DND-41 (cell line): ENCODE measurements around the gene CDC16.

Source experiments
- ATAC-seq: fragments of 200-7000 bp; cut with Tn5 transposase; 3 replicates; pipeline ENCODE4 v1.9.1; 2021; ENCODE audit warnings: low read depth; ENCODE audit not compliant: insufficient read depth
- DNase-seq: peaks from one replicate; pipeline ENCODE4 v3.0.0-alpha.2; 2020
- H2AFZ ChIP-seq: 2 replicates; pipeline ENCODE4 v1.6.0; 2012; ENCODE audit warnings: low read depth, low read length
- H3K27ac ChIP-seq: 2 replicates; pipeline ENCODE4 v1.5.1; 2012; ENCODE audit warnings: low read length, inconsistent platforms
- H3K27me3 ChIP-seq: fragments of 200-600 bp; sonication (generic); 2 replicates; pipeline ENCODE4 v1.6.0; 2012; ENCODE audit warnings: low read length, mild to moderate bottlenecking, inconsistent platforms; ENCODE audit not compliant: insufficient read depth, poor library complexity
- H3K36me3 ChIP-seq: 2 replicates; pipeline ENCODE4 v1.5.1; 2012; ENCODE audit warnings: low read length, inconsistent platforms; ENCODE audit not compliant: insufficient read depth
- H3K4me1 ChIP-seq: 2 replicates; pipeline ENCODE4 v1.5.1; 2012; ENCODE audit warnings: mild to moderate bottlenecking, low read length; ENCODE audit not compliant: insufficient read depth
- H3K4me2 ChIP-seq: 2 replicates; pipeline ENCODE4 v1.6.0; 2012; ENCODE audit warnings: mild to moderate bottlenecking, moderate library complexity, low read length, inconsistent platforms; ENCODE audit not compliant: insufficient read depth
- H3K4me3 ChIP-seq, 2 experiments: fragments of 200-600 bp in 1 of 2; shearing (Covaris generic) in 1 of 2; 2 replicates each; pipeline ENCODE4 v1.5.1; 2012 to 2016; ENCODE audit warnings: inconsistent platforms in 2 of 2, low read length in 2 of 2, mild to moderate bottlenecking in 2 of 2, low read depth in 1 of 2, moderate library complexity in 1 of 2
- H3K79me2 ChIP-seq: 2 replicates; pipeline ENCODE4 v1.6.0; 2012; ENCODE audit warnings: low read length, inconsistent platforms; ENCODE audit not compliant: insufficient read depth
- H3K9ac ChIP-seq: 2 replicates; pipeline ENCODE4 v1.6.0; 2012; ENCODE audit warnings: low read depth, mild to moderate bottlenecking, inconsistent platforms, low read length, moderate library complexity
- H3K9me3 ChIP-seq: 2 replicates; pipeline ENCODE4 v1.5.1; 2012; ENCODE audit warnings: low read length, moderate library complexity, mild to moderate bottlenecking, inconsistent platforms; ENCODE audit not compliant: insufficient read depth, severe bottlenecking
- H4K20me1 ChIP-seq: 2 replicates; pipeline ENCODE4 v1.6.0; 2012; ENCODE audit warnings: low read length; ENCODE audit not compliant: insufficient read depth
- EZH2 ChIP-seq: IDR thresholded peaks from 3 replicates; pipeline ENCODE4 v1.6.1; 2012; ENCODE audit warnings: borderline replicate concordance, low read depth, mild to moderate bottlenecking, moderate library complexity, low read length, inconsistent platforms; ENCODE audit not compliant: severe bottlenecking
- TF ChIP-seq, protein P1 (sequence below): IDR thresholded peaks from 2 replicates; pipeline ENCODE4 v1.5.1; 2012; ENCODE audit warnings: borderline replicate concordance, low read length, moderate library complexity, mild to moderate bottlenecking; ENCODE audit not compliant: poor library complexity, severe bottlenecking; ENCODE audit errors: extremely low read depth

CDC16 gene

DNA sequence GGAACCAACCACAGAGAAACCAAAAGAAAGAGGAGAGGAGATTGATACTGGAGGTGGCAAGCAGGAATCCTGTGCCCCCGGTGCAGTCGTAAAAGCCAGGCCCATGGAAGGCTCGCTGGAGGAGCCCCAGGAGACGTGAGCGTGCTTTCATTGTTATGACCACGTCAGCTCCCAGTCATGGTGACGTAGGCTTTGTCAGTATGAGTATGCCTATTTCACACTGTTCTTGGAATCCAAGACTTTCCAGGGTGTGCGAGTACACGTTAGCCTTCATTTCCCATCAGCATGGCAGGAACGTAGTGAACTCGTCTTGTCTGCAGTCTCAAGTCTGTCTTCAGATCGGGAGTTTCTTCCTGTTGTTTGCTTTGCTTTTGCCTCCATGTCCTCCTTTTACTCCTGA, 64.2 kb downstream of the CDC16 start:
- Histone ChIP-seq H3K9ac (no peak overlapping the region), H2AFZ (no peak overlapping the region), H3K9me3 (no peaks in the 10 kb centered on the region), H3K4me1 (no peaks in the 10 kb centered on the region), H3K27me3 (no peaks in the 10 kb centered on the region), H3K27ac (no peak overlapping the region), H3K4me2 (no peak overlapping the region), H3K4me3 (no peak overlapping the region), H3K36me3 (peaks cover 67% of the 10 kb centered on the region), H4K20me1 (peaks cover 4% of the 10 kb centered on the region; the same call in 1 of the 2 replicates), H3K79me2 (peaks cover 3% of the 10 kb centered on the region)
- no peak for DNase-seq
- TF ChIP-seq, protein P1, sequence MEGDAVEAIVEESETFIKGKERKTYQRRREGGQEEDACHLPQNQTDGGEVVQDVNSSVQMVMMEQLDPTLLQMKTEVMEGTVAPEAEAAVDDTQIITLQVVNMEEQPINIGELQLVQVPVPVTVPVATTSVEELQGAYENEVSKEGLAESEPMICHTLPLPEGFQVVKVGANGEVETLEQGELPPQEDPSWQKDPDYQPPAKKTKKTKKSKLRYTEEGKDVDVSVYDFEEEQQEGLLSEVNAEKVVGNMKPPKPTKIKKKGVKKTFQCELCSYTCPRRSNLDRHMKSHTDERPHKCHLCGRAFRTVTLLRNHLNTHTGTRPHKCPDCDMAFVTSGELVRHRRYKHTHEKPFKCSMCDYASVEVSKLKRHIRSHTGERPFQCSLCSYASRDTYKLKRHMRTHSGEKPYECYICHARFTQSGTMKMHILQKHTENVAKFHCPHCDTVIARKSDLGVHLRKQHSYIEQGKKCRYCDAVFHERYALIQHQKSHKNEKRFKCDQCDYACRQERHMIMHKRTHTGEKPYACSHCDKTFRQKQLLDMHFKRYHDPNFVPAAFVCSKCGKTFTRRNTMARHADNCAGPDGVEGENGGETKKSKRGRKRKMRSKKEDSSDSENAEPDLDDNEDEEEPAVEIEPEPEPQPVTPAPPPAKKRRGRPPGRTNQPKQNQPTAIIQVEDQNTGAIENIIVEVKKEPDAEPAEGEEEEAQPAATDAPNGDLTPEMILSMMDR, result no peak
- TF ChIP-seq EZH2, result no peak
- no peak for ATAC-seq

DNA sequence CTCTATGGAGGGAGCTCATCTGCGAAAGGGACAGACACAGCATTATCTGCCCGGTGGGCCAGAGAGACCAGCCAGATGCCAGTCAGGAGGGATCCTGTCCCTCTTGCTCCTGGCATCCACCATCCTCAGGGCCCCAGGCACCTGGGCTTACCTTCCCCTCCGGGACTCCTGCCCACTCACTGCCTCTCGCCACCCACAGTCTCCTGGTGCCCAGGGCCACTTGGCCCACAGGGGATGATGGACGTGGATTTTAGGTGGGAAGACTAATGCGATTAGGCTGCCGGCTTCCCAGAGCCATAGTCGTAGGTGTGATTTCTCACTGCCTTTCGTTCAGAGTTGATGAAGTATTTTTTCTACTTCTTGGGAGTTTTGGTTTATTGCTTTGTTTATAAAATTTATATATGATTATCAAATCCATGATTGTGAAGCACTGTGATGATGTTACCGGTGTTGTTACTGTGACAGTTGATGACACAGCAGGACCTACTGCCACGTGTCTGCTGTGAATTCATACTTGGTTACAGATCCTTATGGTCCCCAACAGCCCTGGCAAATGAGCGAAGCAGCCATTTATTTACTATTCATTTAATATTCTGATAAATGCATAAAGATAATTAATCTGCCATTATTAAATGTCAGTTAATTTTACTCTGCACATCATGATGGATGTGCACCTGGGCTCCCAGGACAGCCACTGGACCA, 65.1 kb downstream of the CDC16 start:
- no peak overlapping the region for H3K9ac ChIP-seq
- H3K36me3 ChIP-seq, result peaks cover 73% of the 10 kb centered on the region
- TF ChIP-seq, protein P1, result no peak
- no peak for TF ChIP-seq EZH2
- H2AFZ ChIP-seq, result no peak overlapping the region
- peaks cover 3% of the 10 kb centered on the region; the same call in 1 of the 2 replicates for H3K79me2 ChIP-seq
- no peak for ATAC-seq
- no peak for DNase-seq
- H3K27me3 ChIP-seq, result no peaks in the 10 kb centered on the region
- no peak overlapping the region for H3K4me2 ChIP-seq
- H3K9me3 ChIP-seq, result no peaks in the 10 kb centered on the region
- no peak overlapping the region for H3K4me3 ChIP-seq
- no peaks in the 10 kb centered on the region for H3K4me1 ChIP-seq
- no peak overlapping the region for H3K27ac ChIP-seq
- H4K20me1 ChIP-seq, result peaks cover 4% of the 10 kb centered on the region; the same call in 1 of the 2 replicates

DNA sequence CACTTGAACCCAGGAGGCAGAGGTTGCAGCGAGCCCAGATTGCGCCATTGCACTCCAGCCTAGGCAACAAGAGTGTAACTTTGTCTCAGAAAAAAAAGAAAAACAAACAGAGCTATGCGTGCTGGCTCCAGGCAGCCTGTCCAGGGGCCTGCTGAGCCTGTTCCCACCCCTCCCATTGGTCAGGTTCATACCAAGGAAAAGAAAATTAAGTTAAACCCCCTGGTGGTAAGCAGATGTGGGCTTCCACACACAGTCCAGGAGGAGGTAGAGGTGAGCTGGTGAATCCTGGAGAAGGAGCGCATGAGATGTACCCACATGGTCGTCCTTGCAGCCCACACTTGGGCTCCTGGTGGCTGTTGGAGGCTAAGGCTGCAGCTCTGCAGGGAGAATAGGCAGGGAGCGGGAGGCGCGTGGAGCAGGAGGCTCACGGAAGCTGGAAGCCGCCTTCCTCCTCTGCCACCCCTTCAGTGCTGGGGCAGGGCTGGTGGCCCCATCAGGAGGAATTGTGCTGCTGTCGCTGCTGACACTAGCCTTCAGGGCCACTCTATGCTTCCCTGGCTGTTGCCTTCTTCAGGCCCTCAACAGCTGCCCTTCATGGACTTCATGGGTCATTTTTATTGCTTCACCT, 69.1 kb downstream of the CDC16 start:
- H2AFZ ChIP-seq, result no peak overlapping the region
- peaks cover 62% of the 10 kb centered on the region for H3K36me3 ChIP-seq
- no peak for DNase-seq
- no peaks in the 10 kb centered on the region for H3K27me3 ChIP-seq
- no peak overlapping the region for H3K27ac ChIP-seq
- no peak overlapping the region for H3K9ac ChIP-seq
- no peak for TF ChIP-seq EZH2
- TF ChIP-seq, protein P1, result no peak
- ATAC-seq, result no peak
- no peak overlapping the region for H3K4me3 ChIP-seq
- no peaks in the 10 kb centered on the region for H3K79me2 ChIP-seq
- H3K9me3 ChIP-seq, result no peaks in the 10 kb centered on the region
- no peaks in the 10 kb centered on the region for H4K20me1 ChIP-seq
- no peak overlapping the region for H3K4me2 ChIP-seq
- H3K4me1 ChIP-seq, result no peaks in the 10 kb centered on the region
